H9 (cell line): ENCODE data around the gene IL1RAPL2. TPM values are rescaled to one million over a fixed set of nuclear protein-coding genes. Genes with fewer than 3 reads are reported as not detected.

Experiments used
- DNase-seq: peaks from one replicate; pipeline ENCODE4 v3.0.0-alpha.2; 2017
- H2AFZ ChIP-seq: one replicate; pipeline ENCODE4 v1.6.1; 2013; ENCODE audit warnings: mild to moderate bottlenecking, low read length, control low read depth, moderate library complexity
- H2AK5ac ChIP-seq: 2 replicates; pipeline ENCODE4 v1.6.1; 2013; ENCODE audit warnings: low read length, control low read depth, mixed read lengths; ENCODE audit not compliant: insufficient read length
- H2BK120ac ChIP-seq: one replicate; pipeline ENCODE4 v1.6.1; 2013; ENCODE audit warnings: low read depth, mild to moderate bottlenecking, low read length, control low read depth, inconsistent platforms; ENCODE audit not compliant: poor library complexity, severe bottlenecking
- H2BK12ac ChIP-seq: 2 replicates; pipeline ENCODE4 v1.6.1; 2013; ENCODE audit warnings: low read length, control low read depth, mixed read lengths, low read depth; ENCODE audit not compliant: insufficient read length
- H2BK15ac ChIP-seq: 2 replicates; pipeline ENCODE4 v1.6.1; 2013; ENCODE audit warnings: low read depth, low read length, control low read depth
- H2BK20ac ChIP-seq: one replicate; pipeline ENCODE4 v1.6.1; 2013; ENCODE audit warnings: low read depth, mild to moderate bottlenecking, low read length, control low read depth, inconsistent platforms; ENCODE audit not compliant: poor library complexity, severe bottlenecking
- H2BK5ac ChIP-seq: 2 replicates; pipeline ENCODE4 v1.6.1; 2013; ENCODE audit warnings: low read length, control low read depth, mixed read lengths; ENCODE audit not compliant: insufficient read length
- H3K14ac ChIP-seq: 2 replicates; pipeline ENCODE4 v1.6.1; 2013; ENCODE audit warnings: low read length, control low read depth; ENCODE audit not compliant: insufficient read depth
- H3K18ac ChIP-seq: 2 replicates; pipeline ENCODE4 v1.6.1; 2013; ENCODE audit warnings: low read depth, mild to moderate bottlenecking, mixed read lengths, low read length, control low read depth; ENCODE audit not compliant: insufficient read length
- H3K23ac ChIP-seq: 2 replicates; pipeline ENCODE4 v1.6.1; 2013; ENCODE audit warnings: low read length, control low read depth, mixed read lengths, low read depth; ENCODE audit not compliant: insufficient read length
- H3K23me2 ChIP-seq: 2 replicates; pipeline ENCODE4 v1.6.1; 2013; ENCODE audit warnings: low read depth, mild to moderate bottlenecking, mixed read lengths, low read length, control low read depth; ENCODE audit not compliant: insufficient read length, poor library complexity, severe bottlenecking
- H3K27ac ChIP-seq: 2 replicates; pipeline ENCODE4 v1.5.1; 2013; ENCODE audit warnings: low read length, control low read depth, mixed read lengths, low read depth; ENCODE audit not compliant: insufficient read length
- H3K27me3 ChIP-seq: 2 replicates; pipeline ENCODE4 v1.6.1; 2013; ENCODE audit warnings: low read length, control low read depth, inconsistent platforms; ENCODE audit not compliant: insufficient read depth
- H3K4ac ChIP-seq: 2 replicates; pipeline ENCODE4 v1.6.1; 2013; ENCODE audit warnings: low read depth, mild to moderate bottlenecking, control low read depth, inconsistent platforms, low read length, moderate library complexity
- H3K4me1 ChIP-seq: 2 replicates; pipeline ENCODE4 v1.6.1; 2013; ENCODE audit warnings: low read length, control low read depth, inconsistent platforms; ENCODE audit not compliant: insufficient read depth
- H3K4me2 ChIP-seq: 2 replicates; pipeline ENCODE4 v1.6.1; 2013; ENCODE audit warnings: low read length, control low read depth, mixed read lengths; ENCODE audit not compliant: insufficient read length, insufficient read depth
- H3K56ac ChIP-seq: 2 replicates; pipeline ENCODE4 v1.6.1; 2013; ENCODE audit warnings: low read depth, mild to moderate bottlenecking, mixed read lengths, low read length, control low read depth; ENCODE audit not compliant: insufficient read length
- H3K79me1 ChIP-seq: 2 replicates; pipeline ENCODE4 v1.6.1; 2013; ENCODE audit warnings: low read depth, mild to moderate bottlenecking, moderate library complexity, low read length, control low read depth, inconsistent platforms; ENCODE audit not compliant: insufficient read depth, poor library complexity, severe bottlenecking
- H3K79me2 ChIP-seq: 2 replicates; pipeline ENCODE4 v1.6.1; 2013; ENCODE audit warnings: low read length, control low read depth, inconsistent platforms; ENCODE audit not compliant: insufficient read depth
- H3K9ac ChIP-seq: 2 replicates; pipeline ENCODE4 v1.6.1; 2013; ENCODE audit warnings: low read length, control low read depth, mixed read lengths; ENCODE audit not compliant: insufficient read length; ENCODE audit errors: extremely low read depth
- H3K9me3 ChIP-seq: one replicate; pipeline ENCODE4 v1.6.1; 2013; ENCODE audit warnings: low read depth, low read length, inconsistent platforms; ENCODE audit not compliant: control insufficient read depth
- H3T11ph ChIP-seq: one replicate; pipeline ENCODE4 v1.6.1; 2013; ENCODE audit warnings: mild to moderate bottlenecking, low read length, control low read depth, inconsistent platforms
- H4K20me1 ChIP-seq: one replicate; pipeline ENCODE4 v1.6.1; 2013; ENCODE audit not compliant: control insufficient read depth, insufficient read length, insufficient read depth
- H4K5ac ChIP-seq: 2 replicates; pipeline ENCODE4 v1.6.1; 2013; ENCODE audit warnings: low read depth, mild to moderate bottlenecking, mixed read lengths, low read length, control low read depth; ENCODE audit not compliant: insufficient read length
- H4K8ac ChIP-seq: replicated peaks from 2 replicates; pipeline ENCODE4 v1.6.1; 2013; ENCODE audit warnings: low read length, control low read depth, mixed read lengths, low read depth; ENCODE audit not compliant: insufficient read length
- H4K91ac ChIP-seq: 2 replicates; pipeline ENCODE4 v1.6.1; 2013; ENCODE audit warnings: low read depth, mild to moderate bottlenecking, moderate library complexity, mixed read lengths, low read length, control low read depth; ENCODE audit not compliant: insufficient read length
- H3K27ac Mint-ChIP-seq, 3 experiments: 2 replicates in 2 of 3; 3 replicates in 1 of 3; pipeline ENCODE4 v1.8.0; 2020 to 2021; ENCODE audit warnings: mixed read lengths in 3 of 3, mild to moderate bottlenecking in 1 of 3, moderate library complexity in 1 of 3
- H3K27me3 Mint-ChIP-seq: 2 replicates; pipeline ENCODE4 v1.8.0; 2021; ENCODE audit warnings: low read depth, mild to moderate bottlenecking, moderate library complexity, mixed read lengths
- H3K36me3 Mint-ChIP-seq, 3 experiments: 2 replicates in 2 of 3; 3 replicates in 1 of 3; pipeline ENCODE4 v1.8.0; 2020 to 2021; ENCODE audit warnings: low read depth in 3 of 3, mixed read lengths in 3 of 3; ENCODE audit not compliant: insufficient read depth in 1 of 3
- H3K4me1 Mint-ChIP-seq, 2 experiments: 2 replicates each; pipeline ENCODE4 v1.8.0; 2020; ENCODE audit warnings: mixed read lengths in 2 of 2
- H3K4me3 Mint-ChIP-seq, 2 experiments: 2 replicates in 1 of 2; 3 replicates in 1 of 2; pipeline ENCODE4 v1.8.0; 2020 to 2021; ENCODE audit warnings: mild to moderate bottlenecking in 2 of 2, mixed read lengths in 2 of 2, moderate library complexity in 1 of 2
- H3K9me3 Mint-ChIP-seq, 2 experiments: 2 replicates in 1 of 2; 3 replicates in 1 of 2; pipeline ENCODE4 v1.8.0; 2020; ENCODE audit warnings: mild to moderate bottlenecking in 2 of 2, mixed read lengths in 2 of 2, moderate library complexity in 1 of 2
- total RNA-seq: library from RNA; stranded (reverse); gene quantifications from 2 replicates; pipeline ENCODE4 v1.2.1, GENCODE V29; 2021
- TF ChIP-seq, protein P1 (sequence below): fragments of 200-600 bp; sonication (generic); conservative IDR thresholded peaks from 3 replicates; pipeline ENCODE4 v1.8.0; 2021; ENCODE audit warnings: antibody characterized with exemption, mild to moderate bottlenecking

Gene IL1RAPL2
- total RNA-seq, 1 experiment from 2014 or later, result not detected

DNA sequence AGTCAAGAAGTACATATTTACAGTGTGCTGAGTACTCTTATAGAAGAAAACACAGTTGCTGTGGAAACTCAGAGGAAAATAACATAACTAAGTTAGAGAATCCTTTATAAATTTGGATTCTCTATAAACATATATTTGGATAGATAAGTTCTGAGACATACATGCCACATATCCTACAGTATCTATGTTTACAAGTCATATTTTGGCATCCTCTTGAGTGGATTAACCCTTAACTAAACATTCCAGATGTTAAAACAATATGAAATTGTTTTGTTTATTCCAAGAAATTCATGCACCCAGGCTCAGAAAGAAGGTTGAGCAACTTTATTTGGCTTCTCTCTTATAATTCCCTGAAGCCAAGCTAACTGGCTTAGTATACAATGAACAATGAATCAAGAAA, 387.3 kb downstream of the IL1RAPL2 start:
- no peak overlapping the region for H2AFZ ChIP-seq
- H3K4ac ChIP-seq, result no peak overlapping the region
- H3K23ac ChIP-seq, result no peak overlapping the region
- H3K56ac ChIP-seq, result no peak overlapping the region
- no peak overlapping the region for H2BK12ac ChIP-seq
- H3K14ac ChIP-seq, result no peak overlapping the region
- Mint-ChIP-seq H3K4me3 (no peak overlapping the region), H3K36me3 (no peaks in the 10 kb centered on the region), H3K9me3 (peaks cover 0 to 35% of the 10 kb centered on the region in 2 experiments; a peak in 2 of 5 replicates), H3K27me3 (no peaks in the 10 kb centered on the region; the same call in 1 of the 2 replicates), H3K4me1 (peaks cover 2 to 6% of the 10 kb centered on the region in 2 experiments), H3K27ac (no peak overlapping the region)
- no peak overlapping the region for H2AK5ac ChIP-seq
- H3K9me3 ChIP-seq, result no peaks in the 10 kb centered on the region
- no peak overlapping the region for H2BK5ac ChIP-seq
- no peaks in the 10 kb centered on the region for H4K20me1 ChIP-seq
- no peaks in the 10 kb centered on the region for H3K79me2 ChIP-seq
- no peaks in the 10 kb centered on the region for H3K23me2 ChIP-seq
- H3K18ac ChIP-seq, result no peak overlapping the region
- DNase-seq, result no peak
- no peak overlapping the region for H2BK15ac ChIP-seq
- no peak overlapping the region for H3T11ph ChIP-seq
- TF ChIP-seq, protein P1, sequence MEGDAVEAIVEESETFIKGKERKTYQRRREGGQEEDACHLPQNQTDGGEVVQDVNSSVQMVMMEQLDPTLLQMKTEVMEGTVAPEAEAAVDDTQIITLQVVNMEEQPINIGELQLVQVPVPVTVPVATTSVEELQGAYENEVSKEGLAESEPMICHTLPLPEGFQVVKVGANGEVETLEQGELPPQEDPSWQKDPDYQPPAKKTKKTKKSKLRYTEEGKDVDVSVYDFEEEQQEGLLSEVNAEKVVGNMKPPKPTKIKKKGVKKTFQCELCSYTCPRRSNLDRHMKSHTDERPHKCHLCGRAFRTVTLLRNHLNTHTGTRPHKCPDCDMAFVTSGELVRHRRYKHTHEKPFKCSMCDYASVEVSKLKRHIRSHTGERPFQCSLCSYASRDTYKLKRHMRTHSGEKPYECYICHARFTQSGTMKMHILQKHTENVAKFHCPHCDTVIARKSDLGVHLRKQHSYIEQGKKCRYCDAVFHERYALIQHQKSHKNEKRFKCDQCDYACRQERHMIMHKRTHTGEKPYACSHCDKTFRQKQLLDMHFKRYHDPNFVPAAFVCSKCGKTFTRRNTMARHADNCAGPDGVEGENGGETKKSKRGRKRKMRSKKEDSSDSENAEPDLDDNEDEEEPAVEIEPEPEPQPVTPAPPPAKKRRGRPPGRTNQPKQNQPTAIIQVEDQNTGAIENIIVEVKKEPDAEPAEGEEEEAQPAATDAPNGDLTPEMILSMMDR, result no peak
- no peak overlapping the region for H2BK120ac ChIP-seq
- no peak overlapping the region for H4K91ac ChIP-seq
- no peak overlapping the region for H4K5ac ChIP-seq
- H3K79me1 ChIP-seq, result no peaks in the 10 kb centered on the region
- no peaks in the 10 kb centered on the region for H3K27me3 ChIP-seq
- no peak overlapping the region for H3K4me2 ChIP-seq
- no peak overlapping the region for H2BK20ac ChIP-seq
- H3K27ac ChIP-seq, result no peak overlapping the region
- no peak overlapping the region for H3K9ac ChIP-seq
- no peak overlapping the region for H4K8ac ChIP-seq
- no peaks in the 10 kb centered on the region for H3K4me1 ChIP-seq
